Vagina (tissue), 2 donors: ENCODE data around the gene LDLR. TPM values are rescaled to one million over a fixed set of nuclear protein-coding genes. Genes with fewer than 3 reads are reported as not detected.
"Not testable (repeated sequence)": the region's sequence is repeated elsewhere in the genome, so short reads cannot be mapped to it uniquely, and the experiment has no call there.

Experiments used
- DNase-seq, 2 donors: peaks; one replicate each; pipeline ENCODE4 v3.0.0-alpha.2; 2017; ENCODE audit errors: extremely low spot score in 2 of 2
- H3K27ac ChIP-seq: fragments of 200-600 bp; sonication (generic); one replicate; pipeline ENCODE4 v1.5.1; 2019
- H3K27me3 ChIP-seq: fragments of 200-600 bp; sonication (generic); one replicate; pipeline ENCODE4 v1.5.1; 2019
- H3K36me3 ChIP-seq, 2 donors: fragments of 200-600 bp; sonication (generic); one replicate each; pipeline ENCODE4 v1.5.1; 2017 to 2019
- H3K4me1 ChIP-seq: fragments of 200-600 bp; sonication (generic); one replicate; pipeline ENCODE4 v1.5.1; 2019
- H3K4me3 ChIP-seq, 2 donors: fragments of 200-600 bp; sonication (generic); 1 replicate in 1 of 2; 2 replicates in 1 of 2; pipeline ENCODE4 v1.5.1; 2016 to 2019
- H3K9me3 ChIP-seq: fragments of 200-600 bp; sonication (generic); one replicate; pipeline ENCODE4 v1.5.1; 2019
- CTCF ChIP-seq, 3 experiments: fragments of 450-650 bp in 2 of 3; fragments of 200-600 bp in 1 of 3; sonication (generic) in 1 of 3; IDR thresholded peaks; one replicate each; pipeline ENCODE4 v1.5.1; 2017 to 2019; ENCODE audit warnings: antibody characterized with exemption in 3 of 3, mild to moderate bottlenecking in 2 of 3, moderate library complexity in 2 of 3
- POLR2A ChIP-seq, 2 donors: fragments of 450-650 bp; IDR thresholded peaks; one replicate each; pipeline ENCODE4 v1.6.1; 2017; ENCODE audit warnings: antibody characterized with exemption in 2 of 2, mild to moderate bottlenecking in 2 of 2, moderate library complexity in 2 of 2
- POLR2AphosphoS5 ChIP-seq, 2 donors: sonication (generic); formaldehyde crosslinking; IDR thresholded peaks; one replicate each; pipeline ENCODE4 v1.9.0; 2017; ENCODE audit warnings: antibody characterized with exemption in 2 of 2, mild to moderate bottlenecking in 2 of 2, low read depth in 1 of 2; ENCODE audit not compliant: insufficient read depth in 1 of 2
- intact Hi-C: fragments of 100-400 bp; cut with DNase I; formaldehyde crosslinking; loops from one replicate; pipeline ENCODE4 v1.15.1; 2023
- total RNA-seq: library from RNA; depleted of rRNA; stranded (reverse); fragments of >200 nt; gene quantifications from one replicate; pipeline ENCODE4 v1.2.3, GENCODE V29; 2016

Gene LDLR
- total RNA-seq, 1 donor from 2014 or later, result 135 TPM

DNA sequence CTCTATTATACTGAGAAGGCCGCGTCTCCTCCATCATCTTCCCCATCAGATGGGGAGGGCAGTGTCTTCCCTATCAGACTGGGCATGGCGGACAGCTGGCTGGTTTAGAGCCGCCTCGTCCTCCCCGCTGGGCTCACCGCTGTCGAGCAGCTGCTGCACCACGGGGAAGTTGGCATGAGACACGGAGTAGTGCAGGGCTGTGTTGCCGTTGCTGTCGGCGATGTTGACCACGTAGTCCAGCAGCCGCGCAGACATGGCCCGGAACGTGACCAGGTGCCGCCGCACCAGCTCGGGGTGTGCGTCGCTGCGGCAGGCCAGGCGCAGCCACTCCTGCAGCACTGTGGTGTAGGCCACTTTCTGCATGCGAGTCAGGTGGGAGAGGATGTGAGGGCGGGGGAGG, 85.1 kb downstream of the LDLR start:
- Histone ChIP-seq H3K9me3 (no peaks in the 10 kb centered on the region), H3K27me3 (no peaks in the 10 kb centered on the region), H3K4me3 (no peak overlapping the region), H3K36me3 (peaks cover 7 to 88% of the 10 kb centered on the region in 2 donors), H3K27ac (no peak overlapping the region), H3K4me1 (peaks cover 23% of the 10 kb centered on the region)
- no peak for TF ChIP-seq CTCF (IDR thresholded peaks at IDR 0.05)
- peak in 1 of 2 donors; percentile 47 for TF ChIP-seq POLR2AphosphoS5 (IDR thresholded peaks at IDR 0.05; ENCODE audit: insufficient read depth in 1 of 2, low read depth in 1 of 2)
- intact Hi-C loops, result no loop called here
- DNase-seq, result no peak

DNA sequence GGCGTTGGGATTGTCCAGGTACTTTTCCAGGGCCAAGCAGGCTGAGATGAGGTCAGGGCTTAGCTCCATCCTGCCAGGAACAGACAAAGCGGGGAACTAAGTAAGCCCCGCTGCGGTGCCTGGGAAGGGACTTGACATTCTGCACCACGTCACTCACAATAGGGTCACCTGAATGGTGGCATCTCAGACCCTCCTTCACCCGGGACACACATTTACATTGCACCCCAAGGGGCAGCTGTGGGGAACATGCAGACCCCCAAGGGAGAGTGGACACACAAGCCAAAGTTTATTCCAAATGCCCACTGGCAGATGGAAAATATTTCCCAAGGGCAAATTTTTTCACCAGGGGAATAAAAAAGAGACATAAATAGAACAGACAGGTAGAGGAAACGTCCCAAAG, 86.7 kb downstream of the LDLR start:
- peaks cover 3 to 72% of the 10 kb centered on the region in 2 donors for H3K36me3 ChIP-seq
- H3K4me3 ChIP-seq, result no peak overlapping the region
- DNase-seq, result no peak
- H3K27ac ChIP-seq, result no peak overlapping the region
- TF ChIP-seq CTCF (IDR thresholded peaks at IDR 0.05) (no peak), POLR2AphosphoS5 (IDR thresholded peaks at IDR 0.05; ENCODE audit: insufficient read depth in 1 of 2, low read depth in 1 of 2) (no peak), POLR2A (IDR thresholded peaks at IDR 0.05) (no peak)
- peaks cover 27% of the 10 kb centered on the region for H3K4me1 ChIP-seq
- intact Hi-C loops, result no loop called here
- H3K27me3 ChIP-seq, result no peaks in the 10 kb centered on the region
- no peaks in the 10 kb centered on the region for H3K9me3 ChIP-seq

- H3K27me3 ChIP-seq, result no peaks in the 10 kb centered on the region
- DNase-seq, result no peak
- H3K4me3 ChIP-seq, result no peak overlapping the region
- H3K27ac ChIP-seq, result no peak overlapping the region
- H3K4me1 ChIP-seq, result peaks cover 32% of the 10 kb centered on the region
- intact Hi-C loops, result no loop called here
- no peaks in the 10 kb centered on the region for H3K9me3 ChIP-seq
- TF ChIP-seq POLR2A (IDR thresholded peaks at IDR 0.05), result no peak
- TF ChIP-seq CTCF (IDR thresholded peaks at IDR 0.05), result no peak
- no peak for TF ChIP-seq POLR2AphosphoS5 (IDR thresholded peaks at IDR 0.05; ENCODE audit: insufficient read depth in 1 of 2, low read depth in 1 of 2)
- peaks cover 3 to 67% of the 10 kb centered on the region in 2 donors for H3K36me3 ChIP-seq
These were observed 87.4 kb downstream of the LDLR start for GRCh38 chr19:11176466-11177193.

GRCh38 chr19:11177592-11177991, 88.3 kb downstream of the LDLR start:
- Histone ChIP-seq H3K9me3 (no peaks in the 10 kb centered on the region), H3K27me3 (no peaks in the 10 kb centered on the region), H3K4me1 (peaks cover 39% of the 10 kb centered on the region), H3K4me3 (no peak overlapping the region), H3K27ac (peak overlapping the region; percentile 80), H3K36me3 (peaks cover 3 to 65% of the 10 kb centered on the region in 2 donors)
- TF ChIP-seq POLR2A (IDR thresholded peaks at IDR 0.05), result no peak
- no peak for TF ChIP-seq POLR2AphosphoS5 (IDR thresholded peaks at IDR 0.05; ENCODE audit: insufficient read depth in 1 of 2, low read depth in 1 of 2)
- no peak for TF ChIP-seq CTCF (IDR thresholded peaks at IDR 0.05)
- intact Hi-C loops, result no loop called here
- DNase-seq, result no peak

GRCh38 chr19:11179145-11179465, 89.8 kb downstream of the LDLR start:
- Histone ChIP-seq H3K36me3 (peaks cover 3 to 50% of the 10 kb centered on the region in 2 donors), H3K27ac (peak overlapping the region; percentile 80), H3K4me1 (peaks cover 40% of the 10 kb centered on the region)
- H3K27me3 ChIP-seq, intact Hi-C loops, H3K4me3 ChIP-seq, H3K9me3 ChIP-seq, DNase-seq: not testable (repeated sequence)
